ENCODE results near the gene AP2B1. TPM values are rescaled to one million over a fixed set of nuclear protein-coding genes. Genes with fewer than 3 reads are reported as not detected.

Gene AP2B1
- total RNA-seq, 1 donor from 2014 or later, result 152 TPM

- Histone ChIP-seq H3K36me3 (ENCODE audit: control insufficient read depth, insufficient read depth, low read length) (no peaks in the 10 kb centered on the region), H3K4me3 (ENCODE audit: low read depth, low read length) (no peak overlapping the region)
- no peak for DNase-seq (ENCODE audit: low read depth)
Measured at GRCh38 chr17:35542990-35543389, 44.1 kb upstream of the AP2B1 start.

GRCh38 chr17:35543856-35544255, 43.3 kb upstream of the AP2B1 start:
- H3K4me3 ChIP-seq (ENCODE audit: low read depth, low read length), result no peak overlapping the region
- peaks cover 10% of the 10 kb centered on the region for H3K27me3 ChIP-seq (ENCODE audit: control insufficient read depth, insufficient read depth, low read length)
- no peak for TF ChIP-seq CTCF (IDR thresholded peaks at IDR 0.05; ENCODE audit: insufficient read depth, low read length, poor library complexity, severe bottlenecking)
- no peak for DNase-seq (ENCODE audit: low read depth)
- H3K36me3 ChIP-seq (ENCODE audit: control insufficient read depth, insufficient read depth, low read length), result no peaks in the 10 kb centered on the region

More at GRCh38 chr17:35542990-35543389, 44.1 kb upstream of the AP2B1 start:
- TF ChIP-seq CTCF (IDR thresholded peaks at IDR 0.05; ENCODE audit: insufficient read depth, low read length, poor library complexity, severe bottlenecking), result no peak
- peaks cover 6% of the 10 kb centered on the region for H3K27me3 ChIP-seq (ENCODE audit: control insufficient read depth, insufficient read depth, low read length)

GRCh38 chr17:35545150-35545549, 42.0 kb upstream of the AP2B1 start:
- H3K4me3 ChIP-seq (ENCODE audit: low read depth, low read length), result no peak overlapping the region
- no peak for TF ChIP-seq CTCF (IDR thresholded peaks at IDR 0.05; ENCODE audit: insufficient read depth, low read length, poor library complexity, severe bottlenecking)
- no peak for DNase-seq (ENCODE audit: low read depth)

GRCh38 chr17:35546487-35546886, 40.6 kb upstream of the AP2B1 start:
- Histone ChIP-seq H3K27me3 (ENCODE audit: control insufficient read depth, insufficient read depth, low read length) (peaks cover 14% of the 10 kb centered on the region), H3K4me3 (ENCODE audit: low read depth, low read length) (no peak overlapping the region), H3K36me3 (ENCODE audit: control insufficient read depth, insufficient read depth, low read length) (no peaks in the 10 kb centered on the region)
- TF ChIP-seq CTCF (IDR thresholded peaks at IDR 0.05; ENCODE audit: insufficient read depth, low read length, poor library complexity, severe bottlenecking), result no peak
- no peak for DNase-seq (ENCODE audit: low read depth)

More at GRCh38 chr17:35545150-35545549, 42.0 kb upstream of the AP2B1 start:
- no peaks in the 10 kb centered on the region for H3K36me3 ChIP-seq (ENCODE audit: control insufficient read depth, insufficient read depth, low read length)
- peaks cover 14% of the 10 kb centered on the region for H3K27me3 ChIP-seq (ENCODE audit: control insufficient read depth, insufficient read depth, low read length)

- peaks cover 14% of the 10 kb centered on the region for H3K27me3 ChIP-seq (ENCODE audit: control insufficient read depth, insufficient read depth, low read length)
Measured at GRCh38 chr17:35548208-35548810, 38.8 kb upstream of the AP2B1 start.

More at GRCh38 chr17:35548208-35548810, 38.8 kb upstream of the AP2B1 start:
- Histone ChIP-seq H3K36me3 (ENCODE audit: control insufficient read depth, insufficient read depth, low read length) (no peaks in the 10 kb centered on the region), H3K4me3 (ENCODE audit: low read depth, low read length) (no peak overlapping the region)
- no peak for TF ChIP-seq CTCF (IDR thresholded peaks at IDR 0.05; ENCODE audit: insufficient read depth, low read length, poor library complexity, severe bottlenecking)
- DNase-seq (ENCODE audit: low read depth), result no peak
